SK-N-SH treated with all-trans-retinoic acid at 6 μM for 48 hours (cell line): ENCODE data around the gene FHIT.

Experiments
- ATAC-seq: fragments of 200-7000 bp; cut with Tn5 transposase; 3 replicates; pipeline ENCODE4 v1.9.1; 2020; ENCODE audit warnings: mild to moderate bottlenecking, moderate library complexity
- ARNTL ChIP-seq: fragments of 450-650 bp; formaldehyde crosslinking; IDR thresholded peaks from 2 replicates; pipeline ENCODE4 v1.5.0; 2020; ENCODE audit warnings: low read depth, mild to moderate bottlenecking, moderate library complexity, borderline replicate concordance
- BACH2 ChIP-seq: fragments of 250-450 bp; sonication (Bioruptor Pico); IDR thresholded peaks from 2 replicates; pipeline ENCODE4 v1.9.0; 2021; ENCODE audit warnings: mild to moderate bottlenecking, borderline replicate concordance
- ESRRG ChIP-seq: fragments of 250-450 bp; sonication (Bioruptor Pico); IDR thresholded peaks from 2 replicates; pipeline ENCODE4 v1.6.1; 2021; ENCODE audit warnings: mild to moderate bottlenecking
- GLIS3 ChIP-seq: fragments of 250-450 bp; sonication (Bioruptor Pico); IDR thresholded peaks from 2 replicates; pipeline ENCODE4 v1.5.0; 2020; ENCODE audit warnings: mild to moderate bottlenecking, moderate library complexity
- ISL1 ChIP-seq: fragments of 250-450 bp; sonication (Bioruptor Pico); IDR thresholded peaks from 2 replicates; pipeline ENCODE4 v2.1.2; 2022; ENCODE audit warnings: mild to moderate bottlenecking, moderate library complexity
- OSR1 ChIP-seq: fragments of 250-450 bp; sonication (Bioruptor Pico); IDR thresholded peaks from 2 replicates; pipeline ENCODE4 v1.8.0; 2022; ENCODE audit warnings: moderate library complexity, mild to moderate bottlenecking, inconsistent platforms
- PPARA ChIP-seq: fragments of 250-450 bp; sonication (Bioruptor Pico); IDR thresholded peaks from 2 replicates; pipeline ENCODE4 v1.5.0; 2020; ENCODE audit warnings: mild to moderate bottlenecking, borderline replicate concordance
- RARB ChIP-seq: fragments of 250-450 bp; sonication (Bioruptor Pico); IDR thresholded peaks from 2 replicates; pipeline ENCODE4 v1.8.0; 2021; ENCODE audit warnings: mild to moderate bottlenecking, moderate library complexity
- SNAI2 ChIP-seq: fragments of 250-450 bp; sonication (Bioruptor Pico); IDR thresholded peaks from 2 replicates; pipeline ENCODE4 v1.5.0; 2020; ENCODE audit warnings: mild to moderate bottlenecking, moderate library complexity
- TCF4 ChIP-seq: fragments of 250-450 bp; sonication (Bioruptor Pico); IDR thresholded peaks from 2 replicates; pipeline ENCODE4 v1.8.0; 2021; ENCODE audit warnings: mild to moderate bottlenecking, moderate library complexity, borderline replicate concordance
- TOX ChIP-seq: fragments of 250-450 bp; sonication (Bioruptor Pico); IDR thresholded peaks from 2 replicates; pipeline ENCODE4 v1.8.0; 2021; ENCODE audit warnings: mild to moderate bottlenecking, moderate library complexity, borderline replicate concordance
- TSHZ2 ChIP-seq: fragments of 250-450 bp; sonication (Bioruptor Pico); IDR thresholded peaks from 2 replicates; pipeline ENCODE4 v1.5.0; 2020; ENCODE audit warnings: mild to moderate bottlenecking, moderate library complexity
- ZC3H10 ChIP-seq: fragments of 250-450 bp; sonication (Bioruptor Pico); IDR thresholded peaks from 2 replicates; pipeline ENCODE4 v1.5.1; 2021; ENCODE audit warnings: mild to moderate bottlenecking, moderate library complexity
- ZFP3 ChIP-seq: fragments of 250-450 bp; sonication (Bioruptor Pico); IDR thresholded peaks from 2 replicates; pipeline ENCODE4 v1.5.0; 2020; ENCODE audit warnings: mild to moderate bottlenecking, moderate library complexity
- ZNF565 ChIP-seq: fragments of 450-650 bp; formaldehyde crosslinking; conservative IDR thresholded peaks from 2 replicates; pipeline ENCODE4 v1.5.0; 2020; ENCODE audit warnings: low read depth, mild to moderate bottlenecking, moderate library complexity
- ZNF70 ChIP-seq: fragments of 450-650 bp; formaldehyde crosslinking; IDR thresholded peaks from 2 replicates; pipeline ENCODE4 v1.5.0; 2020; ENCODE audit warnings: mild to moderate bottlenecking, moderate library complexity
- ZNF8 ChIP-seq: fragments of 450-650 bp; formaldehyde crosslinking; IDR thresholded peaks from 2 replicates; pipeline ENCODE4 v1.5.0; 2020; ENCODE audit warnings: mild to moderate bottlenecking, moderate library complexity
- TF ChIP-seq, protein P1 (sequence below): fragments of 250-450 bp; sonication (Bioruptor Pico); IDR thresholded peaks from 2 replicates; pipeline ENCODE4 v1.8.0; 2021; ENCODE audit warnings: low read depth, mild to moderate bottlenecking, moderate library complexity, borderline replicate concordance
- TF ChIP-seq, protein P2 (sequence below): fragments of 250-450 bp; sonication (Bioruptor Pico); IDR thresholded peaks from 2 replicates; pipeline ENCODE4 v1.5.1; 2021; ENCODE audit warnings: mild to moderate bottlenecking, moderate library complexity
- TF ChIP-seq, protein P3 (sequence below): fragments of 250-450 bp; sonication (Bioruptor Pico); IDR thresholded peaks from 2 replicates; pipeline ENCODE4 v1.8.0; 2020; ENCODE audit warnings: mild to moderate bottlenecking, moderate library complexity, borderline replicate concordance
- TF ChIP-seq, protein P4 (sequence below): fragments of 250-450 bp; sonication (Bioruptor Pico); IDR thresholded peaks from 2 replicates; pipeline ENCODE4 v1.5.1; 2020; ENCODE audit warnings: low read depth, mild to moderate bottlenecking, moderate library complexity

FHIT gene

GRCh38 chr3:61300786-61301185, 49.5 kb upstream of the FHIT start (continued):
- TF ChIP-seq ZFP3 (CRISPR knock-in tag) (no peak), ZNF8 (CRISPR knock-in tag) (no peak)

DNA sequence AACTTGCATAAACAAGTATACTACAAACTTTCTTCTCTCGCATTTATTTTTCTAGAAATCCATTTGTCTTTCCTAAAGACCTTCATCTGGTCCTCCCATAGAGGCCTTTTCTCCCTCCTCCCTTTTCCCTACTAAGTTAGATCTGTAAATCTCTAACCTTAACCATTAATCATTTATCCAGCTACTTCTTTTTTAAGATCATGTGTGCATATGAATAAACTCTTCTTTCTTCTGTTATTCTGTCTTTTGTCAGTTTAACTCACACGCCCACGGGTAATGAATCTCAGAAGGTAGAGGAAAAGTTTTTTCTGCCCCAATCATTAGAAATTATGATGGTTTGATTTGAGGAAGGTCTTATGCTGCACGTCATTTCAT, 48.7 kb upstream of the FHIT start:
- ATAC-seq = no peak
- no peak for TF ChIP-seq RARB
- TF ChIP-seq PPARA (CRISPR knock-in tag) = no peak
- TF ChIP-seq ESRRG (CRISPR knock-in tag) = no peak
- no peak for TF ChIP-seq ARNTL (CRISPR knock-in tag)

DNA sequence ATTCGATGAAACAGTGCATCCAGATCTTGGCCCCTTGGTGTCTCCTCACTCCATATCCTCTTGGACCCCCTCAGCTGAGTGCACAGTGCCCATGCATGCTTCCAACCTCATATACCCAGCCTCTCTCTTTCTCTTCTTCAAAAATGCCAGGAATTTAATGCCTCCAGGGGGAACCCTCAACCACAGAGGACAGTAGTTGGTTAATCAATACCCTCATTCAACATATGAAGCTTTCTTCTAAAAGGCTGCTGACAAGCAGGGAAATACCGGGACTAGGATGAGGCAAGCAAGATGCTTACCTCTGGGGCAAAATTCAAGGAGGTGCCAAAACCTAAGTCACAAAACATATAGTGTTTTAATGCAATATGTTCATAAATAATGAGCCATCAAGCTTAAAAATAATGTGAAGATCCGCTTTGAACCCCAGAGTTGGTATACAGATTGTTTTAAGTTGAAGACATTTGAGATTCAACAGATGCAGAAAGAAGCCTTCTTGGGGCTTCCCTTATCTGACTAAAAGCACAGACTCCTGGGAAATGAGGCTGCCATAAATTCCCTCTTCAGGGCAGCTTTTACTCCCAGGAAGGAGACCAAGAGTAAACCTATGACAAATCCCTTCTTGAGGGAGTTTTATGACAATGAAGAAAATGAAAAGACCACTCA, 48.2 kb upstream of the FHIT start:
- no peak for ATAC-seq
- TF ChIP-seq OSR1 (no peak), TCF4 (no peak), GLIS3 (CRISPR knock-in tag) (no peak), ZNF565 (CRISPR knock-in tag) (no peak), TOX (CRISPR knock-in tag) (no peak), BACH2 (CRISPR knock-in tag) (no peak), RARB (no peak), SNAI2 (CRISPR knock-in tag) (no peak), ISL1 (CRISPR knock-in tag) (no peak), ESRRG (CRISPR knock-in tag) (no peak), ZFP3 (CRISPR knock-in tag) (no peak), TSHZ2 (no peak)
- TF ChIP-seq, protein P1, sequence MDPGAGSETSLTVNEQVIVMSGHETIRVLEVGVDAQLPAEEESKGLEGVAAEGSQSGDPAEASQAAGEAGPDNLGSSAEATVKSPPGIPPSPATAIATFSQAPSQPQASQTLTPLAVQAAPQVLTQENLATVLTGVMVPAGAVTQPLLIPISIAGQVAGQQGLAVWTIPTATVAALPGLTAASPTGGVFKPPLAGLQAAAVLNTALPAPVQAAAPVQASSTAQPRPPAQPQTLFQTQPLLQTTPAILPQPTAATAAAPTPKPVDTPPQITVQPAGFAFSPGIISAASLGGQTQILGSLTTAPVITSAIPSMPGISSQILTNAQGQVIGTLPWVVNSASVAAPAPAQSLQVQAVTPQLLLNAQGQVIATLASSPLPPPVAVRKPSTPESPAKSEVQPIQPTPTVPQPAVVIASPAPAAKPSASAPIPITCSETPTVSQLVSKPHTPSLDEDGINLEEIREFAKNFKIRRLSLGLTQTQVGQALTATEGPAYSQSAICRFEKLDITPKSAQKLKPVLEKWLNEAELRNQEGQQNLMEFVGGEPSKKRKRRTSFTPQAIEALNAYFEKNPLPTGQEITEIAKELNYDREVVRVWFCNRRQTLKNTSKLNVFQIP (CRISPR knock-in tag) = no peak
- TF ChIP-seq, protein P2, sequence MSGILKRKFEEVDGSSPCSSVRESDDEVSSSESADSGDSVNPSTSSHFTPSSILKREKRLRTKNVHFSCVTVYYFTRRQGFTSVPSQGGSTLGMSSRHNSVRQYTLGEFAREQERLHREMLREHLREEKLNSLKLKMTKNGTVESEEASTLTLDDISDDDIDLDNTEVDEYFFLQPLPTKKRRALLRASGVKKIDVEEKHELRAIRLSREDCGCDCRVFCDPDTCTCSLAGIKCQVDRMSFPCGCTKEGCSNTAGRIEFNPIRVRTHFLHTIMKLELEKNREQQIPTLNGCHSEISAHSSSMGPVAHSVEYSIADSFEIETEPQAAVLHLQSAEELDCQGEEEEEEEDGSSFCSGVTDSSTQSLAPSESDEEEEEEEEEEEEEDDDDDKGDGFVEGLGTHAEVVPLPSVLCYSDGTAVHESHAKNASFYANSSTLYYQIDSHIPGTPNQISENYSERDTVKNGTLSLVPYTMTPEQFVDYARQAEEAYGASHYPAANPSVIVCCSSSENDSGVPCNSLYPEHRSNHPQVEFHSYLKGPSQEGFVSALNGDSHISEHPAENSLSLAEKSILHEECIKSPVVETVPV (CRISPR knock-in tag) = no peak
- TF ChIP-seq, protein P3, sequence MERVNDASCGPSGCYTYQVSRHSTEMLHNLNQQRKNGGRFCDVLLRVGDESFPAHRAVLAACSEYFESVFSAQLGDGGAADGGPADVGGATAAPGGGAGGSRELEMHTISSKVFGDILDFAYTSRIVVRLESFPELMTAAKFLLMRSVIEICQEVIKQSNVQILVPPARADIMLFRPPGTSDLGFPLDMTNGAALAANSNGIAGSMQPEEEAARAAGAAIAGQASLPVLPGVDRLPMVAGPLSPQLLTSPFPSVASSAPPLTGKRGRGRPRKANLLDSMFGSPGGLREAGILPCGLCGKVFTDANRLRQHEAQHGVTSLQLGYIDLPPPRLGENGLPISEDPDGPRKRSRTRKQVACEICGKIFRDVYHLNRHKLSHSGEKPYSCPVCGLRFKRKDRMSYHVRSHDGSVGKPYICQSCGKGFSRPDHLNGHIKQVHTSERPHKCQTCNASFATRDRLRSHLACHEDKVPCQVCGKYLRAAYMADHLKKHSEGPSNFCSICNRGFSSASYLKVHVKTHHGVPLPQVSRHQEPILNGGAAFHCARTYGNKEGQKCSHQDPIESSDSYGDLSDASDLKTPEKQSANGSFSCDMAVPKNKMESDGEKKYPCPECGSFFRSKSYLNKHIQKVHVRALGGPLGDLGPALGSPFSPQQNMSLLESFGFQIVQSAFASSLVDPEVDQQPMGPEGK (CRISPR knock-in tag) = no peak

DNA sequence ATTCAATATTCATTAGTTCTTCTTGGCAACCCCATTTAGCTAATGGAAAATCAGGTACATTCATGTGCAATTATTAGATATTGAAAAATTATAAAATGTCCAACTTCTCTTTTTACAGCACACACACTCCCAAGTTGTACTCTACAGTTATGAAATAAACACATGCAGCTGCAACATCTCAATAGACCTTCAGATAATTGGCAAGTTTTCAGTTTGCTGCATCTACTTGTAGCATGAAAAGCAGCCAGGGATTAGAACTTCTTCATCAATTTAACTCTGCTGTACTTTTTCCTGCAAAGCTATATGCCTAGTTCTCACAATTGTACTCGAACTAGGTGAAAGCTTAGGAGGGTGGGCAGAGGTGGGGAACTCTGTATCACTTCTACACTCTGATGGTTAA, 46.6 kb upstream of the FHIT start:
- ATAC-seq = no peak
- TF ChIP-seq BACH2 (CRISPR knock-in tag) = no peak
- TF ChIP-seq ZNF70 (CRISPR knock-in tag) = no peak
- TF ChIP-seq, protein P1 (CRISPR knock-in tag) = no peak
- no peak for TF ChIP-seq ZC3H10
- TF ChIP-seq, protein P4, sequence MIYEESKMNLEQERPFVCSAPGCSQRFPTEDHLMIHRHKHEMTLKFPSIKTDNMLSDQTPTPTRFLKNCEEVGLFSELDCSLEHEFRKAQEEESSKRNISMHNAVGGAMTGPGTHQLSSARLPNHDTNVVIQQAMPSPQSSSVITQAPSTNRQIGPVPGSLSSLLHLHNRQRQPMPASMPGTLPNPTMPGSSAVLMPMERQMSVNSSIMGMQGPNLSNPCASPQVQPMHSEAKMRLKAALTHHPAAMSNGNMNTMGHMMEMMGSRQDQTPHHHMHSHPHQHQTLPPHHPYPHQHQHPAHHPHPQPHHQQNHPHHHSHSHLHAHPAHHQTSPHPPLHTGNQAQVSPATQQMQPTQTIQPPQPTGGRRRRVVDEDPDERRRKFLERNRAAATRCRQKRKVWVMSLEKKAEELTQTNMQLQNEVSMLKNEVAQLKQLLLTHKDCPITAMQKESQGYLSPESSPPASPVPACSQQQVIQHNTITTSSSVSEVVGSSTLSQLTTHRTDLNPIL (CRISPR knock-in tag) = no peak
- TF ChIP-seq TSHZ2 = no peak
- TF ChIP-seq ISL1 (CRISPR knock-in tag) = no peak
